Measurements from ENCODE around the gene SLC17A7.

DNA sequence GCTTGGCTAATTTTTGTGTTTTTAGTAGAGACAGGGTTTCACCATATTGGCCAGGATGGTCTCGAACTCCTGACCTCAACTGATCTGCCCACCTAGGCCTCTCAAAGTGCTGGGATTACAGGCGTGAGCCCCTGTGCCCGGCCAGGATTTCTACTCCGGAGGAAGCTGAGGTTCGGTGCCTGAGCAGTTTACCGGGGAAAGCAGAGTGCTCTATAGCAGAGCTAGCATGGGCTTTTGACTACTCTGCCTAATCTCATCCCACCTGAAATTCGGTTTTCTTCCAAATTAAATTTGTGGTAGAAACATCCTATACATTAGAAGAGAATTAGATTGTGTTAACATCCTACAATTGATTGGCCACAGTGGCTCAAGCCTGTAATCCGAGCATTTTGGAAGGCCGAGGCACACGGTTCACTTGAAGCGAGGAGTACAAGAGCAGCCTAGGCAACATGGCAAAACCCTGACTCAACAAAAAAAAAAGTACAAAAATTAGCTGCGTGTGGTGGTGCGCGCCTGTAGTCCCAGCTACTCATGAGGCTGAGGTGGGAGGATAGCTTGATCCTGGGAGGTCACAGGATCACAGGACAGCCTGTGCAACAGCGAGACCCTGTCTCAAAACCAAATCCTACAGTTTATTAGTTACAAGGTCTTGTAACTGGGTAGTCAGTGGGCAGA, 47.7 kb upstream of the SLC17A7 start:
- TF ChIP-seq, protein P1, sequence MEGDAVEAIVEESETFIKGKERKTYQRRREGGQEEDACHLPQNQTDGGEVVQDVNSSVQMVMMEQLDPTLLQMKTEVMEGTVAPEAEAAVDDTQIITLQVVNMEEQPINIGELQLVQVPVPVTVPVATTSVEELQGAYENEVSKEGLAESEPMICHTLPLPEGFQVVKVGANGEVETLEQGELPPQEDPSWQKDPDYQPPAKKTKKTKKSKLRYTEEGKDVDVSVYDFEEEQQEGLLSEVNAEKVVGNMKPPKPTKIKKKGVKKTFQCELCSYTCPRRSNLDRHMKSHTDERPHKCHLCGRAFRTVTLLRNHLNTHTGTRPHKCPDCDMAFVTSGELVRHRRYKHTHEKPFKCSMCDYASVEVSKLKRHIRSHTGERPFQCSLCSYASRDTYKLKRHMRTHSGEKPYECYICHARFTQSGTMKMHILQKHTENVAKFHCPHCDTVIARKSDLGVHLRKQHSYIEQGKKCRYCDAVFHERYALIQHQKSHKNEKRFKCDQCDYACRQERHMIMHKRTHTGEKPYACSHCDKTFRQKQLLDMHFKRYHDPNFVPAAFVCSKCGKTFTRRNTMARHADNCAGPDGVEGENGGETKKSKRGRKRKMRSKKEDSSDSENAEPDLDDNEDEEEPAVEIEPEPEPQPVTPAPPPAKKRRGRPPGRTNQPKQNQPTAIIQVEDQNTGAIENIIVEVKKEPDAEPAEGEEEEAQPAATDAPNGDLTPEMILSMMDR (IDR thresholded peaks at IDR 0.05; ENCODE audit: extremely low read depth in 1 of 2, insufficient read depth in 1 of 2, low read depth in 1 of 2, low read length in 2 of 2) = no peak
- TF ChIP-seq MAX (IDR thresholded peaks at IDR 0.05; ENCODE audit: insufficient read depth, insufficient read length) (no peak), EZH2 (IDR thresholded peaks at IDR 0.05; ENCODE audit: borderline replicate concordance, low read depth, low read length, severe bottlenecking) (no peak), POLR2A (IDR thresholded peaks at IDR 0.05; ENCODE audit: low read depth, low read length) (no peak)
